Osteocyte (in vitro differentiated cells): ENCODE results near the gene ZNF609. TPM values are rescaled to one million over a fixed set of nuclear protein-coding genes. Genes with fewer than 3 reads are reported as not detected.

Experiments used
- DNase-seq: peaks from one replicate; pipeline ENCODE4 v3.0.0; 2021; ENCODE audit warnings: mixed read lengths; ENCODE audit not compliant: unreplicated experiment; ENCODE audit errors: extremely low spot score
- H3K27ac Mint-ChIP-seq: one replicate; pipeline ENCODE4 v1.8.0; 2021; ENCODE audit warnings: mild to moderate bottlenecking, mixed read lengths; ENCODE audit not compliant: unreplicated experiment
- H3K27me3 Mint-ChIP-seq: one replicate; pipeline ENCODE4 v1.8.0; 2021; ENCODE audit warnings: mixed read lengths; ENCODE audit not compliant: unreplicated experiment
- H3K36me3 Mint-ChIP-seq: one replicate; pipeline ENCODE4 v1.8.0; 2021; ENCODE audit warnings: mixed read lengths; ENCODE audit not compliant: unreplicated experiment
- H3K4me1 Mint-ChIP-seq: one replicate; pipeline ENCODE4 v1.8.0; 2021; ENCODE audit warnings: mixed read lengths; ENCODE audit not compliant: unreplicated experiment
- H3K4me3 Mint-ChIP-seq: one replicate; pipeline ENCODE4 v1.8.0; 2021; ENCODE audit warnings: mild to moderate bottlenecking, moderate library complexity, mixed read lengths; ENCODE audit not compliant: unreplicated experiment
- H3K9me3 Mint-ChIP-seq: one replicate; pipeline ENCODE4 v1.8.0; 2021; ENCODE audit warnings: mixed read lengths; ENCODE audit not compliant: unreplicated experiment
- total RNA-seq: library from RNA; stranded (reverse); gene quantifications from 2 replicates; pipeline ENCODE4 v1.2.1, GENCODE V29; 2021
- TF ChIP-seq, protein P1 (sequence below): fragments of 200-600 bp; sonication (generic); IDR thresholded peaks from 2 replicates; pipeline ENCODE4 v1.5.0; 2021; ENCODE audit warnings: antibody characterized with exemption, mild to moderate bottlenecking, moderate library complexity

The ZNF609 gene
- total RNA-seq, 1 donor from 2014 or later, result 31.7 TPM

GRCh38 chr15:64464276-64465005 is 4.1 kb downstream of the ZNF609 start:
- Mint-ChIP-seq H3K4me3 (no peak overlapping the region), H3K27ac (no peak overlapping the region), H3K4me1 (peaks cover 47% of the 10 kb centered on the region), H3K9me3 (no peaks in the 10 kb centered on the region), H3K27me3 (no peaks in the 10 kb centered on the region), H3K36me3 (no peaks in the 10 kb centered on the region)
- TF ChIP-seq, protein P1, sequence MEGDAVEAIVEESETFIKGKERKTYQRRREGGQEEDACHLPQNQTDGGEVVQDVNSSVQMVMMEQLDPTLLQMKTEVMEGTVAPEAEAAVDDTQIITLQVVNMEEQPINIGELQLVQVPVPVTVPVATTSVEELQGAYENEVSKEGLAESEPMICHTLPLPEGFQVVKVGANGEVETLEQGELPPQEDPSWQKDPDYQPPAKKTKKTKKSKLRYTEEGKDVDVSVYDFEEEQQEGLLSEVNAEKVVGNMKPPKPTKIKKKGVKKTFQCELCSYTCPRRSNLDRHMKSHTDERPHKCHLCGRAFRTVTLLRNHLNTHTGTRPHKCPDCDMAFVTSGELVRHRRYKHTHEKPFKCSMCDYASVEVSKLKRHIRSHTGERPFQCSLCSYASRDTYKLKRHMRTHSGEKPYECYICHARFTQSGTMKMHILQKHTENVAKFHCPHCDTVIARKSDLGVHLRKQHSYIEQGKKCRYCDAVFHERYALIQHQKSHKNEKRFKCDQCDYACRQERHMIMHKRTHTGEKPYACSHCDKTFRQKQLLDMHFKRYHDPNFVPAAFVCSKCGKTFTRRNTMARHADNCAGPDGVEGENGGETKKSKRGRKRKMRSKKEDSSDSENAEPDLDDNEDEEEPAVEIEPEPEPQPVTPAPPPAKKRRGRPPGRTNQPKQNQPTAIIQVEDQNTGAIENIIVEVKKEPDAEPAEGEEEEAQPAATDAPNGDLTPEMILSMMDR, result no peak
- DNase-seq, result no peak

GRCh38 chr15:64466408-64467141 is 6.2 kb downstream of the ZNF609 start:
- Mint-ChIP-seq H3K9me3 (no peaks in the 10 kb centered on the region), H3K27me3 (no peaks in the 10 kb centered on the region), H3K4me3 (no peak overlapping the region), H3K4me1 (peaks cover 36% of the 10 kb centered on the region), H3K27ac (no peak overlapping the region), H3K36me3 (no peaks in the 10 kb centered on the region)
- TF ChIP-seq, protein P1, result no peak
- DNase-seq, result no peak

- H3K36me3 Mint-ChIP-seq, result peaks cover 2% of the 10 kb centered on the region
- H3K27ac Mint-ChIP-seq, result no peak overlapping the region
- TF ChIP-seq, protein P1, result no peak
- no peaks in the 10 kb centered on the region for H3K27me3 Mint-ChIP-seq
- H3K4me3 Mint-ChIP-seq, result no peak overlapping the region
- H3K9me3 Mint-ChIP-seq, result no peaks in the 10 kb centered on the region
- H3K4me1 Mint-ChIP-seq, result peaks cover 12% of the 10 kb centered on the region
- DNase-seq, result no peak
These were observed 11.8 kb downstream of the ZNF609 start for GRCh38 chr15:64472161-64472560.

DNA sequence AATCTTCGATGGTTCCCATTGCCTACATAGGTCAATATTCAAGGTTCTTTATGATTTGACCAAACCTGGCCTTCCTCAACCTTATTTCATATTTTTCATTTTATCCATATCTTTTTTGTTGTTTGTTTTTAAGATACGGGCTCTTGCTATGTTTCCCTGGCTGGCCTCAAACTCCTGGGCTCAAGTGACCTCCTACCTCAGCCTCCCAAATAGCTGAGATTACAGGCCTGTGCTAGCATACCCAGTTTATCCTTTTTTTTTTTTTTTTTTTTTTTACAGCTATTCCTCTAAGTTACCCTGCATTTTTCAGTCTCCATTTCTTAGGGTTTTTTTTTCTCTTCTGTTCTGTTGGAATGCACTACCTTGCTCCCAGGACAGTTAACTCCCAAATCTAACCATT is 14.5 kb downstream of the ZNF609 start:
- H3K9me3 Mint-ChIP-seq, result no peaks in the 10 kb centered on the region
- peaks cover 2% of the 10 kb centered on the region for H3K36me3 Mint-ChIP-seq
- H3K4me3 Mint-ChIP-seq, result no peak overlapping the region
- H3K4me1 Mint-ChIP-seq, result peaks cover 13% of the 10 kb centered on the region
- DNase-seq, result no peak
- no peak overlapping the region for H3K27ac Mint-ChIP-seq
- TF ChIP-seq, protein P1, result no peak
- no peaks in the 10 kb centered on the region for H3K27me3 Mint-ChIP-seq

DNA sequence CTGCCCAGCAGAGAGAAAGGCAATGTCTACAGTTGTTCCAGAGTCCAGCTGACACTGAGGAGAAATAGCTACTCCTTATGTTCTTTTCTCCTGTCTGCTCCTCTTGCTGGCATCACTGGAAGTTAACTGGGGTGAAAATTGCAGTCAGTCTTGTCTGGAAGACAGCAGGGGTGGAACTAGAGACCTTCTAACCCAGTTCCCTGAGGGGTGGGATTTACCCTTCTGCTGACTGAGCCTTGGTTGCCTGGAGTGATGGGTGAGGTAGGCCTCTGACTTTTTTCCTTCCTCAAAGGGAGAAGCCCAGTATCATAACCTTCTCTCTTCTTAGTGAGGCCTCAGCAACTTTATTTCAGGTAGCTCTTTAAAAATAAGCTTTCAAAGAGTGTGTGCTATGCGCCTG is 16.2 kb downstream of the ZNF609 start:
- Mint-ChIP-seq H3K36me3 (peaks cover 5% of the 10 kb centered on the region), H3K4me1 (peaks cover 13% of the 10 kb centered on the region), H3K9me3 (no peaks in the 10 kb centered on the region), H3K27ac (peak overlapping the region; percentile 21), H3K4me3 (no peak overlapping the region), H3K27me3 (no peaks in the 10 kb centered on the region)
- no peak for DNase-seq
- TF ChIP-seq, protein P1, result no peak
